ENCODE data around the gene PRKAA2.

Gene PRKAA2

GRCh38 chr1:56758794-56759193 lies 113.7 kb downstream of the PRKAA2 start:
- Histone ChIP-seq H3K27ac (ENCODE audit: low read depth, low read length) (no peak overlapping the region), H3K9me2 (replicated peaks; ENCODE audit: control insufficient read depth, low read length) (no peaks in the 10 kb centered on the region), H3K9me3 (ENCODE audit: control insufficient read depth, insufficient read depth, low read length) (no peaks in the 10 kb centered on the region), H3K36me3 (ENCODE audit: control insufficient read depth, low read length) (no peaks in the 10 kb centered on the region), H3K4me2 (ENCODE audit: low read length) (no peak overlapping the region), H3K27me3 (ENCODE audit: control insufficient read depth, low read length) (no peaks in the 10 kb centered on the region), H3K79me2 (ENCODE audit: control insufficient read depth, low read length) (no peaks in the 10 kb centered on the region), H3F3A (ENCODE audit: control insufficient read depth, insufficient read depth) (no peaks in the 10 kb centered on the region), H4K20me1 (ENCODE audit: control insufficient read depth, insufficient read depth, low read depth, low read length) (no peaks in the 10 kb centered on the region), H3K4me1 (ENCODE audit: control insufficient read depth, low read length) (no peaks in the 10 kb centered on the region), H3K4me3 (ENCODE audit: low read length) (no peak overlapping the region)
- TF ChIP-seq, protein P1, sequence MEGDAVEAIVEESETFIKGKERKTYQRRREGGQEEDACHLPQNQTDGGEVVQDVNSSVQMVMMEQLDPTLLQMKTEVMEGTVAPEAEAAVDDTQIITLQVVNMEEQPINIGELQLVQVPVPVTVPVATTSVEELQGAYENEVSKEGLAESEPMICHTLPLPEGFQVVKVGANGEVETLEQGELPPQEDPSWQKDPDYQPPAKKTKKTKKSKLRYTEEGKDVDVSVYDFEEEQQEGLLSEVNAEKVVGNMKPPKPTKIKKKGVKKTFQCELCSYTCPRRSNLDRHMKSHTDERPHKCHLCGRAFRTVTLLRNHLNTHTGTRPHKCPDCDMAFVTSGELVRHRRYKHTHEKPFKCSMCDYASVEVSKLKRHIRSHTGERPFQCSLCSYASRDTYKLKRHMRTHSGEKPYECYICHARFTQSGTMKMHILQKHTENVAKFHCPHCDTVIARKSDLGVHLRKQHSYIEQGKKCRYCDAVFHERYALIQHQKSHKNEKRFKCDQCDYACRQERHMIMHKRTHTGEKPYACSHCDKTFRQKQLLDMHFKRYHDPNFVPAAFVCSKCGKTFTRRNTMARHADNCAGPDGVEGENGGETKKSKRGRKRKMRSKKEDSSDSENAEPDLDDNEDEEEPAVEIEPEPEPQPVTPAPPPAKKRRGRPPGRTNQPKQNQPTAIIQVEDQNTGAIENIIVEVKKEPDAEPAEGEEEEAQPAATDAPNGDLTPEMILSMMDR (IDR thresholded peaks at IDR 0.05; ENCODE audit: low read depth, low read length, poor library complexity, severe bottlenecking), result no peak
- TF ChIP-seq EZH2phosphoT487 (IDR thresholded peaks at IDR 0.05; ENCODE audit: borderline replicate concordance, low read length), result no peak
